ENCODE data around the gene RASGEF1B.
A peak's percentile ranks its signal among the peaks of the same experiment; 100 is the strongest.
"Not testable (repeated sequence)": the region's sequence is repeated elsewhere in the genome, so short reads cannot be mapped to it uniquely, and the experiment has no call there.

Gene RASGEF1B

GRCh38 chr4:81421346-81422218, 50.1 kb downstream of the RASGEF1B start:
- DNase-seq (ENCODE audit: low spot score) = peak; percentile 73
- no peak for TF ChIP-seq CTCF (IDR thresholded peaks at IDR 0.05; ENCODE audit: extremely low read depth, missing control alignments)

- no peak for TF ChIP-seq CTCF (IDR thresholded peaks at IDR 0.05; ENCODE audit: extremely low read depth, missing control alignments)
- DNase-seq (ENCODE audit: low spot score) = no peak
Observed at GRCh38 chr4:81418572-81418971, 53.1 kb downstream of the RASGEF1B start.

GRCh38 chr4:81412946-81413495, 58.7 kb downstream of the RASGEF1B start:
- no peak for TF ChIP-seq CTCF (IDR thresholded peaks at IDR 0.05; ENCODE audit: extremely low read depth, missing control alignments)
- DNase-seq (ENCODE audit: low spot score) = no peak

- DNase-seq (ENCODE audit: low spot score) = no peak
Observed at GRCh38 chr4:81410680-81411079, 61.0 kb downstream of the RASGEF1B start.

GRCh38 chr4:81409836-81410235, 61.9 kb downstream of the RASGEF1B start:
- TF ChIP-seq CTCF (IDR thresholded peaks at IDR 0.05; ENCODE audit: extremely low read depth, missing control alignments) = no peak
- no peak for DNase-seq (ENCODE audit: low spot score)

More at GRCh38 chr4:81410680-81411079, 61.0 kb downstream of the RASGEF1B start:
- no peak for TF ChIP-seq CTCF (IDR thresholded peaks at IDR 0.05; ENCODE audit: extremely low read depth, missing control alignments)

- DNase-seq (ENCODE audit: low spot score) = no peak
- no peak for TF ChIP-seq CTCF (IDR thresholded peaks at IDR 0.05; ENCODE audit: extremely low read depth, missing control alignments)
Observed at GRCh38 chr4:81408341-81408740, 63.4 kb downstream of the RASGEF1B start.

- TF ChIP-seq CTCF (IDR thresholded peaks at IDR 0.05; ENCODE audit: extremely low read depth, missing control alignments) = no peak
- DNase-seq (ENCODE audit: low spot score) = no peak
Observed at GRCh38 chr4:81407726-81408125, 64.0 kb downstream of the RASGEF1B start.

- DNase-seq (ENCODE audit: low spot score) = not testable (repeated sequence)
Observed at GRCh38 chr4:81406481-81406880, 65.2 kb downstream of the RASGEF1B start.
